ENCODE data around the gene MID1IP1.
A peak's percentile ranks its signal among the peaks of the same experiment; 100 is the strongest.

The MID1IP1 gene

DNA sequence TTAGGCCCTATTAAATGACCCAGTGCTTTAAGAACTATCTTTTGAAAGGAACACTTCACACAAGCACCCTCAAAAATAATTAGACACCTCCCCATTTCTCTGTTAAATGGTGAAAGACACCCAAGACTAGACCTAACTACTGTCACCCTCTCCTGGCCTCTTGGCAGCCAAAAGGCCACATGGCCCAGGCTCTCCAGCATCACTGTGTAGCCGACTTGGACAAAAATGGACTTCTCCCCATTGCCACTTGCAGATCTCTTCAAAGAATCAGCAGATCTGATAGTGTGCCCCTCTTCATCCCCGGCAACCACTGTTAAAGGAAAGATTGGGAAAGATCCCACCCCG is 2.0 kb downstream of the MID1IP1 start:
- no peaks in the 10 kb centered on the region for H3K27me3 ChIP-seq (ENCODE audit: low read length)
- peak overlapping the region; percentile 13 for H3K4me2 ChIP-seq (ENCODE audit: low read depth, low read length, poor library complexity, severe bottlenecking)
- H3K79me2 ChIP-seq (ENCODE audit: insufficient read depth, low read length) = no peaks in the 10 kb centered on the region
- no peak overlapping the region for H2AFZ ChIP-seq (ENCODE audit: low read depth, low read length, severe bottlenecking)
- no peaks in the 10 kb centered on the region for H3K9me3 ChIP-seq (ENCODE audit: insufficient read depth, low read length)
- TF ChIP-seq, protein P1, sequence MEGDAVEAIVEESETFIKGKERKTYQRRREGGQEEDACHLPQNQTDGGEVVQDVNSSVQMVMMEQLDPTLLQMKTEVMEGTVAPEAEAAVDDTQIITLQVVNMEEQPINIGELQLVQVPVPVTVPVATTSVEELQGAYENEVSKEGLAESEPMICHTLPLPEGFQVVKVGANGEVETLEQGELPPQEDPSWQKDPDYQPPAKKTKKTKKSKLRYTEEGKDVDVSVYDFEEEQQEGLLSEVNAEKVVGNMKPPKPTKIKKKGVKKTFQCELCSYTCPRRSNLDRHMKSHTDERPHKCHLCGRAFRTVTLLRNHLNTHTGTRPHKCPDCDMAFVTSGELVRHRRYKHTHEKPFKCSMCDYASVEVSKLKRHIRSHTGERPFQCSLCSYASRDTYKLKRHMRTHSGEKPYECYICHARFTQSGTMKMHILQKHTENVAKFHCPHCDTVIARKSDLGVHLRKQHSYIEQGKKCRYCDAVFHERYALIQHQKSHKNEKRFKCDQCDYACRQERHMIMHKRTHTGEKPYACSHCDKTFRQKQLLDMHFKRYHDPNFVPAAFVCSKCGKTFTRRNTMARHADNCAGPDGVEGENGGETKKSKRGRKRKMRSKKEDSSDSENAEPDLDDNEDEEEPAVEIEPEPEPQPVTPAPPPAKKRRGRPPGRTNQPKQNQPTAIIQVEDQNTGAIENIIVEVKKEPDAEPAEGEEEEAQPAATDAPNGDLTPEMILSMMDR (IDR thresholded peaks at IDR 0.05; ENCODE audit: insufficient read depth, low read length, poor library complexity, severe bottlenecking) = no peak
- TF ChIP-seq EZH2phosphoT487 (conservative IDR thresholded peaks at IDR 0.05; ENCODE audit: low read length) = no peak
- no peaks in the 10 kb centered on the region for H3K9me2 ChIP-seq (replicated peaks; ENCODE audit: insufficient read depth, low read length)
- H3K27ac ChIP-seq (ENCODE audit: low read depth, low read length) = no peak overlapping the region
- H3F3A ChIP-seq (ENCODE audit: insufficient read depth) = no peaks in the 10 kb centered on the region
- H4K20me1 ChIP-seq (ENCODE audit: low read depth, low read length) = no peaks in the 10 kb centered on the region
- H3K36me3 ChIP-seq (ENCODE audit: low read length) = no peaks in the 10 kb centered on the region
- H3K4me3 ChIP-seq (ENCODE audit: insufficient read depth, low read length, poor library complexity, severe bottlenecking) = no peak overlapping the region
- no peak overlapping the region for H3K9ac ChIP-seq (ENCODE audit: low read length)

GRCh38 chrX:38803588-38804431 is 2.6 kb downstream of the MID1IP1 start:
- Histone ChIP-seq H3K27ac (ENCODE audit: low read depth, low read length) (no peak overlapping the region), H3K79me2 (ENCODE audit: insufficient read depth, low read length) (no peaks in the 10 kb centered on the region), H2AFZ (ENCODE audit: low read depth, low read length, severe bottlenecking) (no peak overlapping the region), H3K4me3 (ENCODE audit: insufficient read depth, low read length, poor library complexity, severe bottlenecking) (peak overlapping the region; percentile 18), H4K20me1 (ENCODE audit: low read depth, low read length) (no peaks in the 10 kb centered on the region), H3K27me3 (ENCODE audit: low read length) (no peaks in the 10 kb centered on the region), H3K9ac (ENCODE audit: low read length) (peak overlapping the region; percentile 16; the same call in 1 of the 2 replicates), H3K4me2 (ENCODE audit: low read depth, low read length, poor library complexity, severe bottlenecking) (peak overlapping the region; percentile 13), H3K9me2 (replicated peaks; ENCODE audit: insufficient read depth, low read length) (no peaks in the 10 kb centered on the region), H3K9me3 (ENCODE audit: insufficient read depth, low read length) (no peaks in the 10 kb centered on the region), H3F3A (ENCODE audit: insufficient read depth) (no peaks in the 10 kb centered on the region), H3K36me3 (ENCODE audit: low read length) (no peaks in the 10 kb centered on the region)
- TF ChIP-seq, protein P1 (IDR thresholded peaks at IDR 0.05; ENCODE audit: insufficient read depth, low read length, poor library complexity, severe bottlenecking) = no peak
- no peak for TF ChIP-seq EZH2phosphoT487 (conservative IDR thresholded peaks at IDR 0.05; ENCODE audit: low read length)

GRCh38 chrX:38804432-38804681 is 3.1 kb downstream of the MID1IP1 start:
- Histone ChIP-seq H3K27ac (ENCODE audit: low read depth, low read length) (no peak overlapping the region), H3K4me2 (ENCODE audit: low read depth, low read length, poor library complexity, severe bottlenecking) (no peak overlapping the region)
- no peak for TF ChIP-seq EZH2phosphoT487 (conservative IDR thresholded peaks at IDR 0.05; ENCODE audit: low read length)
- TF ChIP-seq, protein P1 (IDR thresholded peaks at IDR 0.05; ENCODE audit: insufficient read depth, low read length, poor library complexity, severe bottlenecking) = no peak

More at GRCh38 chrX:38804432-38804681, 3.1 kb downstream of the MID1IP1 start:
- no peaks in the 10 kb centered on the region for H3K79me2 ChIP-seq (ENCODE audit: insufficient read depth, low read length)
- no peaks in the 10 kb centered on the region for H3F3A ChIP-seq (ENCODE audit: insufficient read depth)
- peak overlapping the region; percentile 16; the same call in 1 of the 2 replicates for H3K9ac ChIP-seq (ENCODE audit: low read length)
- H3K9me2 ChIP-seq (replicated peaks; ENCODE audit: insufficient read depth, low read length) = no peaks in the 10 kb centered on the region
- no peaks in the 10 kb centered on the region for H3K9me3 ChIP-seq (ENCODE audit: insufficient read depth, low read length)
- no peak overlapping the region for H2AFZ ChIP-seq (ENCODE audit: low read depth, low read length, severe bottlenecking)
- H3K4me3 ChIP-seq (ENCODE audit: insufficient read depth, low read length, poor library complexity, severe bottlenecking) = peak overlapping the region; percentile 18
- no peaks in the 10 kb centered on the region for H3K36me3 ChIP-seq (ENCODE audit: low read length)
- H3K27me3 ChIP-seq (ENCODE audit: low read length) = no peaks in the 10 kb centered on the region
- H4K20me1 ChIP-seq (ENCODE audit: low read depth, low read length) = no peaks in the 10 kb centered on the region
